Neural cell (in vitro differentiated cells): ENCODE measurements around the gene PRDM15. TPM values are rescaled to one million over a fixed set of nuclear protein-coding genes. Genes with fewer than 3 reads are reported as not detected.

Source experiments
- H2AFZ ChIP-seq: fragments of 200-600, 300-800 bp; sonication (generic), shearing (Covaris generic); 2 replicates; pipeline ENCODE4 v1.6.0; 2014; ENCODE audit warnings: low read depth, mild to moderate bottlenecking, antibody characterized with exemption, low read length, moderate library complexity
- H3F3A ChIP-seq: fragments of 200-600 bp; shearing (Covaris generic); 2 replicates; pipeline ENCODE4 v1.6.1; 2016; ENCODE audit warnings: mild to moderate bottlenecking, moderate library complexity, mixed read lengths, antibody characterized with exemption, low read length; ENCODE audit not compliant: insufficient read depth, poor library complexity, severe bottlenecking
- H3K27ac ChIP-seq: fragments of 200-600, 300-800 bp; sonication (generic), shearing (Covaris generic); 2 replicates; pipeline ENCODE4 v1.5.1; 2014; ENCODE audit warnings: mild to moderate bottlenecking, low read length, moderate library complexity
- H3K27me3 ChIP-seq: fragments of 300-800, 200-600 bp; sonication (generic), shearing (Covaris generic); 2 replicates; pipeline ENCODE4 v1.6.0; 2014; ENCODE audit warnings: mild to moderate bottlenecking, low read depth, low read length, moderate library complexity; ENCODE audit not compliant: insufficient read depth
- H3K36me3 ChIP-seq: fragments of 300-800, 200-600 bp; sonication (generic), shearing (Covaris generic); 2 replicates; pipeline ENCODE4 v1.5.1; 2014; ENCODE audit warnings: mild to moderate bottlenecking, antibody characterized with exemption, low read length, moderate library complexity; ENCODE audit not compliant: insufficient read depth
- H3K4me2 ChIP-seq: fragments of 300-800, 200-600 bp; sonication (generic), shearing (Covaris generic); 2 replicates; pipeline ENCODE4 v1.6.0; 2014; ENCODE audit warnings: mild to moderate bottlenecking, low read length
- H3K4me3 ChIP-seq: fragments of 300-800, 200-600 bp; sonication (generic), shearing (Covaris generic); 2 replicates; pipeline ENCODE4 v1.5.1; 2014; ENCODE audit warnings: mild to moderate bottlenecking, low read length, moderate library complexity
- H3K79me2 ChIP-seq: fragments of 200-600 bp; shearing (Covaris generic); replicated peaks from 2 replicates; pipeline ENCODE4 v1.6.0; 2014; ENCODE audit warnings: mild to moderate bottlenecking, low read length, moderate library complexity; ENCODE audit not compliant: insufficient read depth
- H3K9ac ChIP-seq: fragments of 300-800, 200-600 bp; sonication (generic), shearing (Covaris generic); 2 replicates; pipeline ENCODE4 v1.6.1; 2016; ENCODE audit warnings: mild to moderate bottlenecking, low read length, mixed read lengths
- H3K9me2 ChIP-seq: fragments of 200-600 bp; shearing (Covaris generic); 2 replicates; pipeline ENCODE4 v1.6.1; 2016; ENCODE audit warnings: mild to moderate bottlenecking, low read length, mixed read lengths; ENCODE audit not compliant: insufficient read depth
- H3K9me3 ChIP-seq: fragments of 200-600, 300-800 bp; sonication (generic), shearing (Covaris generic); 2 replicates; pipeline ENCODE4 v1.6.1; 2016; ENCODE audit warnings: mild to moderate bottlenecking, mixed run types, low read length, moderate library complexity, mixed read lengths
- H4K20me1 ChIP-seq: fragments of 200-600 bp; shearing (Covaris generic); 2 replicates; pipeline ENCODE4 v1.6.1; 2016; ENCODE audit warnings: mild to moderate bottlenecking, mixed run types; ENCODE audit not compliant: insufficient read depth
- CTCF ChIP-seq: fragments of 450-650 bp; IDR thresholded peaks from 2 replicates; pipeline ENCODE4 v1.5.1; 2014; ENCODE audit warnings: antibody characterized with exemption, mild to moderate bottlenecking, moderate library complexity; ENCODE audit not compliant: poor library complexity, severe bottlenecking
- EP300 ChIP-seq: fragments of 450-650 bp; conservative IDR thresholded peaks from 2 replicates; pipeline ENCODE4 v1.6.1; 2014; ENCODE audit warnings: antibody characterized with exemption, mild to moderate bottlenecking, moderate library complexity; ENCODE audit not compliant: poor library complexity, severe bottlenecking
- MXI1 ChIP-seq: fragments of 450-650 bp; conservative IDR thresholded peaks from 2 replicates; pipeline ENCODE4 v1.6.1; 2014; ENCODE audit warnings: antibody characterized with exemption, mild to moderate bottlenecking; ENCODE audit not compliant: poor library complexity, severe bottlenecking
- RAD21 ChIP-seq: fragments of 450-650 bp; conservative IDR thresholded peaks from 2 replicates; pipeline ENCODE4 v1.6.1; 2014; ENCODE audit warnings: antibody characterized with exemption, mild to moderate bottlenecking, moderate library complexity
- REST ChIP-seq: IDR thresholded peaks from 2 replicates; pipeline ENCODE4 v1.6.1; 2012; ENCODE audit warnings: borderline replicate concordance
- SMC3 ChIP-seq: fragments of 450-650 bp; conservative IDR thresholded peaks from 2 replicates; pipeline ENCODE4 v1.6.1; 2014; ENCODE audit warnings: antibody characterized with exemption, mild to moderate bottlenecking, moderate library complexity; ENCODE audit not compliant: poor library complexity
- TAF1 ChIP-seq: IDR thresholded peaks from 2 replicates; pipeline ENCODE4 v1.6.1; 2012; ENCODE audit warnings: low read depth
- polyA plus RNA-seq: library from polyadenylated mRNA; depleted of rRNA; stranded (reverse); fragments of >200 nt; gene quantifications from 2 replicates; pipeline ENCODE4 v1.2.3, GENCODE V29; 2014

Gene PRDM15
- polyA plus RNA-seq, 1 donor from 2014 or later: 4.1 TPM

DNA sequence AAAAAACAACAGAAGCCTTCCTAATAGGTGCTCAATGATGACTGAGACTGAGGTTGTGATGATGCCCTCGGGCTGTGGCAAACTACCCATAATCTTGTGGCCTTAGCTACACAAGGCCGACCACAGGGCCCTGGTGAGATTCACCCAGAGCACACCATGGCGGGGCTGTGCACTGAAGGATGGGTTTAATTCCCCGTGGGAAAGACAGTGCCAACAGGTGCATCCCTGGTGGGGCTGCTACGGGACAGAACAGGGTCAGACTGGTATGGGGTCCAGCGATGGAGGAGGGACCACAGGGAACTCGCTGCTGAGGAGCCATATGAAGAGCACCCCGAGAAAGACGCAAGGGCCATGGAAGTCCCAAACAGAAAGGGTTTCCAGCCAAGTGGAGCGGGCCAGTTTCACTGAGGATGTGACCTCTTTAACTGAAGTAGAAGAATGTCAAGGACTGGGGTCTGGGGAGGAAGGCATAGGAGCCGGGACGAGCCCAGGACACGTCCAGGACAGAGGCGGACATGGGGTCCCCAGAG is 21.3 kb downstream of the PRDM15 start:
- no peaks in the 10 kb centered on the region for H3K36me3 ChIP-seq
- no peak overlapping the region for H2AFZ ChIP-seq

GRCh38 chr21:41856572-41856971 is 22.6 kb downstream of the PRDM15 start:
- Histone ChIP-seq H3K36me3 (no peaks in the 10 kb centered on the region), H3F3A (no peaks in the 10 kb centered on the region), H3K9me3 (no peaks in the 10 kb centered on the region), H3K4me3 (no peak overlapping the region), H3K79me2 (no peaks in the 10 kb centered on the region), H3K4me2 (no peak overlapping the region), H3K9ac (no peak overlapping the region), H2AFZ (no peak overlapping the region), H4K20me1 (no peaks in the 10 kb centered on the region), H3K27me3 (no peaks in the 10 kb centered on the region), H3K27ac (no peak overlapping the region), H3K9me2 (no peaks in the 10 kb centered on the region)
- TF ChIP-seq MXI1: no peak
- TF ChIP-seq EP300: no peak
- no peak for TF ChIP-seq REST
- no peak for TF ChIP-seq SMC3
- TF ChIP-seq RAD21: no peak
- no peak for TF ChIP-seq TAF1

More for the DNA sequence above, 21.3 kb downstream of the PRDM15 start:
- Histone ChIP-seq H3K9me3 (no peaks in the 10 kb centered on the region), H3F3A (no peaks in the 10 kb centered on the region), H3K4me2 (no peak overlapping the region), H3K4me3 (no peak overlapping the region), H3K9me2 (no peaks in the 10 kb centered on the region), H3K79me2 (no peaks in the 10 kb centered on the region), H4K20me1 (no peaks in the 10 kb centered on the region), H3K9ac (no peak overlapping the region), H3K27ac (no peak overlapping the region), H3K27me3 (no peaks in the 10 kb centered on the region)
- TF ChIP-seq MXI1 (no peak), REST (no peak), RAD21 (no peak), CTCF (no peak), SMC3 (no peak)
